GM19455 (cell line): ENCODE measurements around the gene JAG2.

Source experiments
- ATAC-seq: cut with Tn5 transposase; IDR thresholded peaks from one replicate; pipeline ENCODE4 v1.9.1; 2021; ENCODE audit not compliant: unreplicated experiment

Gene JAG2

DNA sequence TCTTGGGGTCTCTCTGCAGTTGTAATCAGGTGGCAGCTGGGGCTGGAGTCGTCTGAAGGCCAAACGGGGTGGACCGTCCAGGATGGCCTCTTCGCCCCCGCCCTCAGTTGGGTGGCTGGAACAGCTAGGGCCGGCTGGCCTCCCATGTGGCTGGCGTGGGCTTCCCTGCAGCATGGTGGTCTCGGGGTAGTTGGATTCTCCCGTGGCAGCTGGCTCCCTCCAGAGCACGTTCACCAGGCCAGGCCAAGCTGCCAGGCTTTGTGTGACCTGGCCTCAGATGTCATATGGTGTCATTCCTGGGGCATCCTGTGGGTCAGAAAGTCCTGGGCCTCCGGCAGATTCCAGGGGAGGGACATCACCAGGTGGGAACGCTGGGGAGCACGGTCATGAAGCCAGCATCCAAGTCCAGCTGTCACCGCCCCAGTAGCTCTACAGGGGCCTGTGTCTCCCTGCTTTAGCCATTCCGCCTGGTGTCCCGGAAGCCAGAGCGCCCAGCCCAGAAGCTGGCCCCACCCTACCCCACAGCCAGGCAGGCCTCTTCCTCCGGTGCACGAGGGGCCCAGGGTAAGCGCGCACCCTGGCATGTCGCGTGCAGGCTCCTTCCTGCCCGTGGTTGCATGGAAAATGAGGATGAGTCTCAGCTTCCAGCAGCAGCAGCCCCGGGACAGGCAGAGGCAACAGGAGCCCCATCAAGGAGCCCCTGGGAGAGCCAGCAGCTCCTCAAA, 13.9 kb upstream of the JAG2 start:
- ATAC-seq = no peak

DNA sequence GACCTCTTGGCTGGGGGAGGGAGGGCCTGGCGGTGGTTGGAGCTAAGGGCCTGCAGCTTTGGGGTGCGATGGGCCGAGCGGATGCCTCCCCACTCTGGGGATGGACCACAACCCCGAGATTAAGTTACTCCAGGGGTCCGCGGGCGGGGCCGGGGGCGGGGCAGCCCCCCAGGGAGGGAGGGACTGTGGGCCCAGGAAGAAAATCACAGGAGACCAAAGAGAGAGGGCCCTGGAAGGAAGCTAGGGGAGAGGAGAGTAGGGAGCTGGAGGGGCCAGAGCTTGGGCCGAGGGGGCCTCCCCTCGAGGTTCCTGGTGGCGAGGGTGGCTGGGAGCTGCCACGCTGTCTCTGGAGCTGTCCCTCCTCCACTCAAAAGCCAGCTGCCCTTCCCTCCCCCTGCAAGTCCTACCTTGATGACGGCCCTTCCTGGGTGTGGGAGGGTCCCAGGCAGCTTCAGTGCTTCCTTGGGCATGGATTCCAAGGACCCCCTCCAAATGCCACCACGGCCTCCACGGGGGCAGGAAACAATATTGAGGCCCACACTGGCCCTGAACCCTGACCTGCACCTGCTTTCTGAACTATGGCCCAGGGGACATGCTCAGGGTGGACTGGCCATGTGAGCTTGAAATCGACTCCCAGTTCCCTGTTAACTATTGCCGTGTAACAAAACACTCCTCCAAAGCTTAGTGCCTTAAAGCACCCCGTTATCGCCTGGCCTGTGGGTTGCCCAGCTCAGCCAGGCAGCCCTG, 13.1 kb upstream of the JAG2 start:
- ATAC-seq = no peak

DNA sequence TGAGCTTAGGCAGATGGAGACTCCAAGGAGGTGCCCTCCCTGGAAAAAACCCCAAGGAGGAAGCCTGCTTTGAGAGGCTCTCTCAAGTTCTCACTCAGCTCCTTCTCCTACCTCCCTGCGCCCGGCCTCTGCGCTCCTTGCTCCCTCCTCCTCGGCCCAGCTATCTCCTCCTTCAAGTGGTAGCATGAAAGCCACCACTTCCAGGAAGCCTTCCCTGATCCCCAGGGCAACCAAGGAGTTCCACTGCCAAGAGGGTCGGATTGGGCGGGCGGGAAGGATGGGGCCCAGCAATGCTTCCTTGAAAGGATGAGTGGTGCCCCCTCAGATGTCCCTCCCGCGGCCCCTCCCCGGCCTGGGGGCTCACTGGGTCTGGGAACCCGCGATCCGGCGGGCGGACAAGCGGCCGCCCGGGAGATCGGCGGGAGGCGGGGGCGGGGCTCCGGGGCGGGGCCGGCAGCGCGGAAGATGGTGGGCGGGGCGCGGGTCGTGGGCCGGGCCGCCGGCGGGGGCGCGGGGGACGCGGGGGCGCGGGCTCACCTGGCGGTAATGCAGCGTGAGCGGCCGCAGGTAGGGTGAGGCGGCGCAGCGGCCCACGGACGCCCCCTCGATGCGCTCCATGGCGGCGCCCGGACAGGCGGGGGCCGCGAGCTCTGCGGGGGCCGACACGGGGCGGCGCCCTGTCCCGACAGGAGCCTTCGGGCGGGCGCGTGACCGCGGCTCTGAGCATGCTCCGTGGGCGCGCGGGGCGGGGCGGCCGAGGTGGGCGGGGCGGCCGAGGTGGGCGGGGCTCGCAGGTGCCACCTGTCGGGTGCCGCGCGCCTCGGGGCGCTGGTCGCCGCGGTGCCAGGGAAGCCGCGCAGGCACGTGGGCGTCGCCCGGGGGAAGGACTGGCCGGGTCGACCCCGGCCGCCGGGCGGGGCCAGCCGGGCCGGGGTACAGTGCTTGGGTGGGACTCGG, 12.3 kb upstream of the JAG2 start, which contains the start of gene NUDT14:
TSS of gene NUDT14 (minus strand) at position 721 of the 957 bp plus-strand sequence. CDS start at position 618, 103 bp downstream.
- peak; percentile 67 for ATAC-seq

- no peak for ATAC-seq
These were observed 10.6 kb upstream of the JAG2 start for GRCh38 chr14:105179191-105179590.

DNA sequence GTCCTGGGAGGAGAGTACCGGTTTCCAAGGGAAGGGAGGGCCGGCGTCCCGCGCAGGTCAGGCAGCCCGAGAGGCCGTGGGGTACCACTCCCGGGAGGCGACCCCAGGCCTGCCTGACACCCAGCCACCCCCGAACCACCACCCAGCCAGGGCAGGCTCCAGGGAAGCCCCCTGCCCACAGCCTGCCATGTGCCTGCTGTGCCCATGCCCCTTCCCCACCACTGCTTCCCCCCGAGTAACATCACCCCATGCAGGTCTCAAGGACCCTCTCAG, 10.2 kb upstream of the JAG2 start:
- ATAC-seq = no peak

GRCh38 chr14:105178069-105178867, 9.7 kb upstream of the JAG2 start:
- no peak for ATAC-seq

DNA sequence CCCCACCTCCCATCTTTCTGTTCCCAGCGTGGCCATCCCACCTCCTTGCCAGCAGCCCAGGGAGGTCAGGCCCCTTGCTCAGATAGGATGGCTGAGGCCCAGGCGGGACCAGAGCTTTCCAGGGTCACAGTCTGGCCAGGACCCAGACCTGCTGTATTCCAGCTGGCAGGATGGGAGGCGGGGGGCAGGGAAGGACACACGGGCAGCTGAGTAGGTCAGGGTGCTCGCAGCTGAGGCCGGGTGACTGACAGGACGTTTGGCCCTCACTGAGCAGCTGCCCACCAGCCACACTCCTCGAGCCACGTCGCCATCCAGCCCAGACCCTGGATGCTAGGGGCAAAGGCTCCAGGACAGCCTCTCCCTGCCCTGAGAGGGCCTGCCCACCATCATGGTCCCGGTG, 8.5 kb upstream of the JAG2 start:
- ATAC-seq = no peak

GRCh38 chr14:105176513-105176912, 7.9 kb upstream of the JAG2 start:
- no peak for ATAC-seq

GRCh38 chr14:105173901-105174894, 5.6 kb upstream of the JAG2 start:
- ATAC-seq = no peak

DNA sequence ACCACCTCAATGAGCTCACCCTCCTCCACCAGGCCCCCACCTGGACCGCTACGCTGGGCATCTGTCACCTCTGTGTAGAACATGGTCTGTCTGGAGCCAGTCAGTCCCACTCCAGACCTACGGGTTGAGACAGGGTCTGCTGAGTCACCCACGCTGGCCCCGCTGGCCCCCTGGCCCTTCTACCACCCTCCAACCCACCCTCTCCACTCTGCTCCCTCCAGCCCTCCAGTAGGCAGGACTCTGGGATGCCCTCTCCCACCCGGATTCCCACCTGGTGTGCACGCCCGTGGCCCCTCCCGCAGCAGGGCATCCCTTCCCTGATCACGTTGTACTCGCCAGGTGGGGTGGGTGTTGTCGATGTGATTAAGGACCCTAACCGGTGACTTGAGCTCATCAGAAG, 4.6 kb upstream of the JAG2 start:
- no peak for ATAC-seq

DNA sequence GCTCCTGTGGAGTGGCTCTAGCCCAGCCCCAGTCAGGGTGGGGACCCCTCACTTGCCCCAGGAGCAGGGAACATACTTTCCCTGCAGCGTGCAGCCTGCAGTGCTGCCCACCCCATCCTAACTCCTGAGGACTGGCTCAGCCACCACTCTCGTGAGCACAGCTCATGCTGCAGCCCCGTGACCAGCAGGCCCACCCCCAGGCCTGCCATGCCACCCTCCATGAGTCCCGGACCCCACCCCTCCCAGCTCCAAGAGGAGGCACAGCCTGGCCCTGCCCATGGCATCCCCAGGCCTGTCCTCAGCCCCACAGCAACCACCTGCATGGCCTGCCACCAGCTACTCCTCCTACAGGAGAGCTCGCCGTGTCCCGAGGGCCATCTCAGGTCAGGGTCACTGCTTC, 3.9 kb upstream of the JAG2 start:
- ATAC-seq = no peak

GRCh38 chr14:105171004-105171673, 2.6 kb upstream of the JAG2 start:
- ATAC-seq = no peak

- ATAC-seq = no peak
These were observed 1.4 kb upstream of the JAG2 start for GRCh38 chr14:105169776-105170655.

- no peak for ATAC-seq
These were observed 467 bp upstream of the JAG2 start for GRCh38 chr14:105168979-105169507.

DNA sequence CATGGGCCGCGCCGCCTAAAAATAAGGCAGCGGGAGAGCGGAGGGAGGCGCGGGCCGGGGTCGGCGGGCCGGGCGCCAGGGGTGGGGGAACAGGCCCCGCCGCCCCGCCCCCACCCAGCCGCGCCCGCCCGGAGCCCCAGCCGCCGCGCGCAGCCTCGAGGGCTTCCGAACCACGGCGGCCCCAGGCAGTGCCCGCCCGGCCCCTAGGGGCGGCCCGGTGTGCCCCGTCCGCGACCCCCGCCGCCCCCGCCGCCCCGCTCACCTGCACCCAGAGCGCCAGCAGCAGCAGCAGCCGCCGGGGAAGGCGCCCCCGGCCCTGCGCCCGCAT, 519 bp downstream of the JAG2 start:
- no peak for ATAC-seq

DNA sequence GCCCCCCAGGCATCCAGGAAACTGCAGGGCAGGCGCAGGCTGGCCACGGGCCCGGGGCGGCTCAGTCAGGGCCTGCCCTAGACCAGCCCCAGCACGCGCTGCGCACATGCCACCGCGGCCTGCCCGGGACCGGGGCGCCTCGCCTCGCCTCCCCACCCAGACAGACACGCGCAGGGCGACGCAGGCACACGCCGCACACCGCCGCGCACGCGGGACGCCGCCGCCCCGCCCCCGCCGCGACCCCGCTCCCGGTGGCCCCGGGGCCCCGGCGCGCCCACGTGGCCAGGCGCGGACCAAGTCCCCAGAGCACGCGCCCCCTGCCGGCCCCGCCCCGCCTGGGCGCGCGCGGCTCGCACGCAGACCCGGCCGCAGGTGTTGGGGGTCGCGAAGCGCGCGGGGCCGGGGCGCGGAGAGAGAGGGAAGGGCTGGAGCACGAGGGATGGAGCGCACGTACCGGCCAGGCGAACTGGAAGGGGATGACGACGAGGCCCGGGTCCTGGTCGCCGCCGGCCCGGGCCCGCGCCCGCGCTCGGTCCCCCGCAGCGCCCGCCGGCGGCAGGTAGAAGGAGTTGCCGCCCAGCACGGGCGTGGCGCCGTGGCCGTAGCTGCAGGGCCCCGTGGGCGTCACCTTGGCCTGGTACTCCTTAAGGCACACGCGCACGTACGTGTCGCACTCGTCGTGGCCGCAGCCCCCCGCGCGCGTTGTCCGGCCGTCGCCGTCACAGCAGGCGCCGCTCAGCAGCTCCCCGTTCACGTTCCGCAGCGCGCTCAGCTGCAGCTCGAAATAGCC, 1.1 kb downstream of the JAG2 start:
- ATAC-seq = no peak
